Fibroblast of skin of abdomen (primary cell): ENCODE data around the gene BIRC2.
"Not testable (repeated sequence)": the region's sequence is repeated elsewhere in the genome, so short reads cannot be mapped to it uniquely, and the experiment has no call there.

Source experiments
- DNase-seq: peaks from one replicate; pipeline ENCODE4 v3.0.0-alpha.2; 2013

BIRC2 gene

DNA sequence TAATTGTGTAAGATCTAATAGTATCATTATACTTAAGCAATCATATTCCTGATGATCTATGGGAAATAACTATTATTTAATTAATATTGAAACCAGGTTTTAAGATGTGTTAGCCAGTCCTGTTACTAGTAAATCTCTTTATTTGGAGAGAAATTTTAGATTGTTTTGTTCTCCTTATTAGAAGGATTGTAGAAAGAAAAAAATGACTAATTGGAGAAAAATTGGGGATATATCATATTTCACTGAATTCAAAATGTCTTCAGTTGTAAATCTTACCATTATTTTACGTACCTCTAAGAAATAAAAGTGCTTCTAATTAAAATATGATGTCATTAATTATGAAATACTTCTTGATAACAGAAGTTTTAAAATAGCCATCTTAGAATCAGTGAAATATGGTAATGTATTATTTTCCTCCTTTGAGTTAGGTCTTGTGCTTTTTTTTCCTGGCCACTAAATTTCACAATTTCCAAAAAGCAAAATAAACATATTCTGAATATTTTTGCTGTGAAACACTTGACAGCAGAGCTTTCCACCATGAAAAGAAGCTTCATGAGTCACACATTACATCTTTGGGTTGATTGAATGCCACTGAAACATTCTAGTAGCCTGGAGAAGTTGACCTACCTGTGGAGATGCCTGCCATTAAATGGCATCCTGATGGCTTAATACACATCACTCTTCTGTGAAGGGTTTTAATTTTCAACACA, 23.3 kb upstream of the BIRC2 start:
- peak; percentile 79 for DNase-seq

- DNase-seq: no peak
Observed at GRCh38 chr11:102325088-102325487, 21.9 kb upstream of the BIRC2 start.

- no peak for DNase-seq
Observed at GRCh38 chr11:102328748-102329147, 18.3 kb upstream of the BIRC2 start.

DNA sequence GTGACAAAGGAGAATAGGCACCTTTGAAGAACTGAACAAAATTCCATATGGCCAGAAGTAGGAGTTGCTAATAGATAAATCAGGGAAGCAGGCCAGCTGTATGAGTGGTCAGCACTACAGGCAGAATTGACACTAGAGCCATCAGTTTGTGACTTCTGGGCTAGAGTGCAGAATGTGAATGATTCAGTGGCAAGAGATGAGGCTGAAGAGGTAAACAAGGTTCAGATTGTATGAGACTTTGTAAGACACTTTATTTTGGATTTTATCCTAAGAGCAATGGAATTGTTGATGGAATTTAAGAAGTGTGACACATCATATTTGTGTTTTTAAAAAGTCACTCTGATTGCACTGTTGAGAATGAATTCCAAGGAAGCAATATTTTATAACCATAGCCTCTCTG, 16.8 kb upstream of the BIRC2 start:
- DNase-seq: peak; percentile 28

DNA sequence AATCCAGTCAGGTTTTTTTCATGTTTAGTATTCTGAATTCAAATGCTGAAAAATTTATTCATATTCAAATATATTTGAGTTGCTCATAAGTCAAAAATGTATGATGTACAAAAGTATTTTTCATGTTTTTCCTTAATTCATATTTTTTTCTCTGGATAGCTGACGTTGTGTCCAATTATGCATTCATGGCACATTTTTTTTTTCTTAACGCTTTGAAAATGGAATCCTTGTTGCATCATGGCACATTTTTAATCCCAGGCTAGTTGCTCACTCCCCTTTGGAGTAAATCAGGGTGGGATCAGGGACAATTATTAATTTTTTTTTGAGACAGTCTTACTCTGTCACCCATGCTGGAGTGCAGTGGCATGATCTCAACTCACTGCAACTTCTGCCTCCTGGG, 15.7 kb upstream of the BIRC2 start:
- DNase-seq: no peak

GRCh38 chr11:102332611-102332994, 14.4 kb upstream of the BIRC2 start:
- DNase-seq: no peak

DNA sequence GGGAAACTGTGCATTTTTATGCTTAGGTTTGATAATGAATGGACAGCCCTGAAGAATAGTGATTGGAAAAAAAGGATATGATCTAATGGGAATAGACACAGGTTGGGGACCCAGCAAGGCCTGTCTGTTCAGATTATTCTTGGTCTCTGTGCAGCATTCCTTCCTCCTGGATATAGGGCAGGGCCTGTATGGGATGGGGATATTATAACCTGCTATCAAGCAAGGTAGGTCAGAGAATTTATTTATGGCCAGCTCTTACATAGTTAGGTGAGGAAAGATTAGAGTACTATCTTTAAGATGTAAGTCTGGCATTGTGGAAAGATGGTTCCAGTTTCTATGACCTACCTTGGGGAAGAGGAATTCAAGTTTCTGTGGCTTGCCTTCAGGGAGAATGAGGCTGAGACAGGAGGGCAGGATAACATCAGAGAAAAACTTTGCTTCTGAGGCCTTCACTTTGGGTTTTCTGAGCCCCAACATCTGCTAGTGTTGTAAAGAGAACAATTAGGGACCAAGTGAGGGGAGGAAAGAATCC, 8.5 kb upstream of the BIRC2 start:
- DNase-seq: no peak

DNA sequence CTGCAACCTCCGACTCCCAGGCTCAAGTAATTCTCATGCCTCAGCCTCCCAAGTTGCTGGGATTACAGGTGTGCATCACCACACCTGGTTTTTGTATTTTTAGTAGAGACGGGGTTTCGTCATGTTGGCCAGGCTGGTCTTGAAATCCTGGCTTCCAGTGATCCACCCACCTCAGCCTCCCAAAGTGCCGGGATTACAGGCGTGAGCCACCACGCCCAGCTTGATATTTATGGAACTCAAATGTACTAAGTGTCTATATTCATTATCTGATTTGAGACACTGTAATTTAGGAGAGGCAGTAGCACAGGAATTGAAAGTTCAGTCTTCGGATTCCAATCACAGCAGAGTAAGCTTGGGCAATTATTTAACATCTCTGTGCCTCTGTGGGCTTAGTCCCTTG, 5.7 kb upstream of the BIRC2 start:
- not testable (repeated sequence) for DNase-seq

- DNase-seq: peak; percentile 86
Observed at GRCh38 chr11:102341844-102342318, 5.1 kb upstream of the BIRC2 start.

- peak; percentile 85 for DNase-seq
Observed at GRCh38 chr11:102343809-102344208, 3.2 kb upstream of the BIRC2 start.

GRCh38 chr11:102345904-102346303, 1.1 kb upstream of the BIRC2 start:
- DNase-seq: peak; percentile 85

DNA sequence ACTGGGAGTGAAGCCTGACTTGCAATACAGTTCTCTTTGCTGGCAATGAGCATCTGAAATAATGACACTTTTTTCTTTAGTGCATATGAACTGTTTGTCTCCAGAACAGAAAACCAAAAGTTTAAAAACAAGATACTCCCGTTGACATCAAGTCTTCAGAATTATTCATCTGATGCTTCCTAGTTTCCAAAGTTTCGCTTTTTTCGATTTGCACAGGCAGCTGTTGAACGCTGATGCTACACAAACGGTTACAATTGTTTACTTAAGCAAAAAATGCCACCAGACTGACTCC, 612 bp upstream of the BIRC2 start:
- no peak for DNase-seq

DNA sequence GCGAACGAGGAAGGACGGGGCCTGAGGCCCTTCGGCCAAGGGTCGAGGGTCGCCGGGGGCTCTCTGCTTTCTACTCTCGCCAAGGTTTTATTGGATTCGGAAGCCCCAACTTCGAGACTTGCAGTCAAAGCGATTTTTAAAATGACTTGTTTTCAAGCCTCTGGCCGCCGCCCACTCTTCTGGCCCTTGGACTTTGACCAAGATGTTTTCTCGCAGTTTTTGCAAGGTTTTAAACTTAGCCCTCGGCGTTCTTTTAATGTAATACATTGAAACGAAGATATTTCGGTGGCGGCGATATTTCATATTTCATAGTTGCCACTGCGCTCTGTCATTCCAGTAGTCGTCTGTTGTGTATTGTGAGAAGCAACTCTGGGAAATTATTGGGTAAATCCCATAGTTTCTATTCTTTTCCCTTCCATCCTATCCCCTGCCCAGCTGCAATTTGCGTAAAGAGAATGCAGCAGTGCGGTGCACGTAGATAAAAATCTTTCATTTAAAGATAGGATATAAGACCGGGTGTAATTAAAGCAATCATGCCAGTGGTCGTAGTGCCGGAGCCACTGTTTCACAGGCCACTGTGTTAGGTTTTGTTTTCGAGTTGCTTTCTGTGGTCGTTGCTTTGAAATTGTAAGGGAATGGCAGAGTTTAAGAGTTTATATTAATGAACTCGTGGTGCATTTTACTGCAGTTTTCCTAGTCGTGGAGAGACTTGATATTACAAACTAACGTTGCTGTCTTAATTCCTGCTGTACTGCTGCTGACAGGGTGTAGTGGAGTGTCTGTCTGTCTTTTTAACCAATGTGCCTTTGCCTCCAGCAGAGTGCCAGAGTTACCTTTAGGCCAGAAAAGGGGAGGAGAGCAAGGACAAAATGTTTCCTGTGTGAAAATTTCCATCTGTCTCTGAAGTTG, 702 bp downstream of the BIRC2 start:
- DNase-seq: peak; percentile 27

GRCh38 chr11:102357116-102357515, 10.1 kb downstream of the BIRC2 start:
- no peak for DNase-seq

DNA sequence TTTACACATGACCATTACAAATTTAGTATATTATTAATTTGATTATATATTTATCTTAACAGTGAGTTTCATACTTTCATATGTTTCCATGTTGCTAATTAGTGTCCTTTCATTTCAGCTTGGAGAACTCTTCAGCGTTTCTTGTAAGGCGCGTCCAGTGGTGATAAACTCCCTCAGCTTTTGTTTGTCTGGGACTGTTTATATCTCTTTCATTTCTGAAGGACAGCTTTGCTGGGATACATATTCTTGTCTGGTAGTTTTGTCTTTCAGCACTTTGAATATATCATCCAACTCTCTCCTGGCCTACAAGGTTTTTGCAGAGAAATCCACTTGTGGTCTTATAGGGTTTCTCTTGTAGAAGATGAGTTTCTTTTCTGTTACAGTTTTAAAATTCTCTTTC, 12.4 kb downstream of the BIRC2 start:
- no peak for DNase-seq

GRCh38 chr11:102360681-102361080, 13.7 kb downstream of the BIRC2 start:
- DNase-seq: no peak

- DNase-seq: peak; percentile 59
Observed at GRCh38 chr11:102361086-102362031, 14.3 kb downstream of the BIRC2 start.

- DNase-seq: no peak
Observed at GRCh38 chr11:102364991-102365390, 18.0 kb downstream of the BIRC2 start.

DNA sequence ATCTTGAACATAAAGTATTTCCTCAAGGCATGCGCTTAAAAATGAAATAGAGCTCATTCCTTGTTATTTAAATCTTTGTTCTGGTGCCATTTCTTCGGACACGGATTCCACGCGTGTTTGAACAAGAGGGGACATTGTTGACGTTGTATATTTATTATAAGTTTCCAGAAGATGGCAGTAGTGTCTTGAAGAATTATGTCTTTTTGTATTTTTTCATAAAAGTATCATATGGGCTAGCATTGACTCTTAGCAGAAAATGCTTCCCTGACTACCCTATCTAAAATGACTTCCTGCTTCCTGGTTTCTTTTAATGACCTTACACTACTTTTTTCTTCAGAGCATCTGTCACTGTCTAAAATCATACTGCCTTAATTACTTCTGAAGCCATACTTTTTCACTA, 20.4 kb downstream of the BIRC2 start:
- peak; percentile 8 for DNase-seq

GRCh38 chr11:102368472-102368871, 21.5 kb downstream of the BIRC2 start:
- DNase-seq: no peak

- not testable (repeated sequence) for DNase-seq
Observed at GRCh38 chr11:102374633-102375424, 27.8 kb downstream of the BIRC2 start.
